HUES48 (cell line): ENCODE results near the gene PHETA1.

Experiments
- H3K27ac ChIP-seq: one replicate; pipeline ENCODE4 v1.7.0; 2013; ENCODE audit warnings: low read depth, low read length, inconsistent platforms
- H3K27me3 ChIP-seq: 2 replicates; pipeline ENCODE4 v1.6.1; 2013; ENCODE audit warnings: mild to moderate bottlenecking, low read length; ENCODE audit not compliant: control insufficient read depth, insufficient read depth
- H3K36me3 ChIP-seq: 2 replicates; pipeline ENCODE4 v1.6.1; 2013; ENCODE audit warnings: low read length; ENCODE audit not compliant: control insufficient read depth, insufficient read depth
- H3K4me1 ChIP-seq: 2 replicates; pipeline ENCODE4 v1.6.1; 2013; ENCODE audit warnings: mild to moderate bottlenecking, low read length; ENCODE audit not compliant: control insufficient read depth, insufficient read depth
- H3K4me3 ChIP-seq: 2 replicates; pipeline ENCODE4 v1.5.1; 2013; ENCODE audit warnings: mild to moderate bottlenecking, low read depth, low read length
- H3K9ac ChIP-seq: 2 replicates; pipeline ENCODE4 v1.6.1; 2013; ENCODE audit warnings: mild to moderate bottlenecking, low read depth, low read length, moderate library complexity
- H3K9me3 ChIP-seq: 2 replicates; pipeline ENCODE4 v1.6.1; 2013; ENCODE audit warnings: low read length; ENCODE audit not compliant: control insufficient read depth, insufficient read depth

PHETA1 gene

DNA sequence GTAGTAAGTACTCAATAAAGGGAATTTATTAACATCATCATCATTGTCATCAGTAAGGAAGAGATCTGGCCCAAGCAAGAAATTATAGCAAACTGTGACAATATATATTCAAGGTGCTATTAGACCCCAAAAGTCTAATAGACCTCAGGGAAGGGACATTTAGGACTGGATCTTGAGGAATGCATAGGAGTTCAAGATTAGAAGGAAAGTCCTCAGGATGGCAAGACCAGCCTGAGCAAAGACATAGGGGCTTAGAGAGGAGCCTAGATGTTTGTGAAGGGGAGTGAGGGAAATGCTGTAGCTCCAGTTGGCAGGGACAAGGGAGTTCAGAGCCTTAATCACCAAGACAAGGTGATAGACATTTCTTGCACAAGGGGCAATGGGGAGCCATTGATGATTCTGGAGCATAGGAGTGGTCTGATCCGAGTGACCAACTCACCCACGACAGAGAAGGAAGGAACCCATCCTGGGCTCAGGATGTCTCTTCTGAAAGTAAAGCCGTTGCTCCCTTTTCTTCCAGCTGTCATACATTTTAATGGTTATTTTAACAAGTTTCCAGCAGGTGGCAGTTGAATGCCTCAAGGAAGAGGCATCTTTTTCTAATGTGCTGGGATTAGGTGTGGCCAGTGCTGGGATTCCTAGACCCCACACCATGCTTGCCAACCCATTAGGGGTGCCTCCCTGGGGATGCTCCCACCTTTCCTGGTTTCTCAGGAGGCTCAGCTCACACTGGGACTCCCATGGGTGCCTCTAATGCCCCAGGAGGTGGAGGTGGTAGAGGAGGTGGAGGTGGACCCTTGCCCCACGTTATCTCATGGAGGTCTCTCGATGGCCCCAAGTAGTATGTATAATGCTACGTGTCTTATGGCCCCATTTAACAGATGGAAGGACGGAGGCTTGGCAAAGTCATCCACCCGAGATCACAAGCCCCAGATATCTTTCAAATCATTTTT lies 37.8 kb downstream of the PHETA1 start:
- Histone ChIP-seq H3K27me3 (no peaks in the 10 kb centered on the region), H3K4me1 (no peaks in the 10 kb centered on the region), H3K36me3 (no peaks in the 10 kb centered on the region), H3K4me3 (no peak overlapping the region), H3K9me3 (no peaks in the 10 kb centered on the region), H3K27ac (no peak overlapping the region), H3K9ac (no peak overlapping the region)

DNA sequence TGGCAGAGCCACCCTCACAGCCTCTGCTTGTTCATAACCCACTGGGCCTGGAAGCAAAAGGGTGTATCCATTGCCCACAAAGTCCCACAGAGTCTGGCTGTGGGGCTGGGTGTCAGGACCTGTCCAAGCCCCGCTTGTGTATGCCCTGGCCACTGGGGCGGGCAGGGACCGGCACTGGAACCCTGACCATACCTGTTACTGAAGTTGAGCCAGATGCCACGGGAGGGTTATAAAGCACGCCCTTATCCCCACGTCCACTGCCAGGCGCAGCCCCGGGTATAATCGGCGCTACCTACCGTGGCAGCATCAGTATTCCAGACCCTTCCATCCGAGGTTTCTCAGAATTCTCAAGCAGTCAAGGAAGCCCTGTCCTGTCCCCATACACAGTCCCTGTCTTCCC lies 40.8 kb downstream of the PHETA1 start:
- no peaks in the 10 kb centered on the region for H3K9me3 ChIP-seq
- H3K36me3 ChIP-seq = no peaks in the 10 kb centered on the region
- no peaks in the 10 kb centered on the region for H3K27me3 ChIP-seq
- H3K4me3 ChIP-seq = no peak overlapping the region
- no peak overlapping the region for H3K9ac ChIP-seq
- H3K4me1 ChIP-seq = no peaks in the 10 kb centered on the region
- no peak overlapping the region for H3K27ac ChIP-seq

DNA sequence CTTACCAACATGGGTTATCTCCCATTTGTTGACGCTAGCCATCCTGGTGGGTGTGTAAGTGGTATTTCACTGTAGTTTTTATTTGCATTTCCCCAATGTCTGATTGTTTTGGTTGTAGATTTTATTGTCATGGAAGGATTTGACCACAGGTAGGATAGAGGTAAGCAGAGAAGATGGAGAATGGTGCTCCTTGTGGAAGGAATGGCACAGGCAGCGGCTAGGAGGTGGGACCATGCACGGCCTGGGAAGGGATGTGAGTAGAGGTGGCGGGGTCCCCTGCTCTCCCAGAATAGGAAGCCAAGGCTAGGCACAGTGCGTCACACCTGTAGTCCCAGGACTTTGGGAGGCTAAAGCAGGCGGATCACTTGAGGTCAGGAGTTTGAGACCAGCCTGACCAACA lies 41.4 kb downstream of the PHETA1 start:
- no peaks in the 10 kb centered on the region for H3K9me3 ChIP-seq
- no peak overlapping the region for H3K4me3 ChIP-seq
- no peak overlapping the region for H3K9ac ChIP-seq
- no peaks in the 10 kb centered on the region for H3K4me1 ChIP-seq
- no peaks in the 10 kb centered on the region for H3K36me3 ChIP-seq
- H3K27ac ChIP-seq = no peak overlapping the region
- H3K27me3 ChIP-seq = no peaks in the 10 kb centered on the region

DNA sequence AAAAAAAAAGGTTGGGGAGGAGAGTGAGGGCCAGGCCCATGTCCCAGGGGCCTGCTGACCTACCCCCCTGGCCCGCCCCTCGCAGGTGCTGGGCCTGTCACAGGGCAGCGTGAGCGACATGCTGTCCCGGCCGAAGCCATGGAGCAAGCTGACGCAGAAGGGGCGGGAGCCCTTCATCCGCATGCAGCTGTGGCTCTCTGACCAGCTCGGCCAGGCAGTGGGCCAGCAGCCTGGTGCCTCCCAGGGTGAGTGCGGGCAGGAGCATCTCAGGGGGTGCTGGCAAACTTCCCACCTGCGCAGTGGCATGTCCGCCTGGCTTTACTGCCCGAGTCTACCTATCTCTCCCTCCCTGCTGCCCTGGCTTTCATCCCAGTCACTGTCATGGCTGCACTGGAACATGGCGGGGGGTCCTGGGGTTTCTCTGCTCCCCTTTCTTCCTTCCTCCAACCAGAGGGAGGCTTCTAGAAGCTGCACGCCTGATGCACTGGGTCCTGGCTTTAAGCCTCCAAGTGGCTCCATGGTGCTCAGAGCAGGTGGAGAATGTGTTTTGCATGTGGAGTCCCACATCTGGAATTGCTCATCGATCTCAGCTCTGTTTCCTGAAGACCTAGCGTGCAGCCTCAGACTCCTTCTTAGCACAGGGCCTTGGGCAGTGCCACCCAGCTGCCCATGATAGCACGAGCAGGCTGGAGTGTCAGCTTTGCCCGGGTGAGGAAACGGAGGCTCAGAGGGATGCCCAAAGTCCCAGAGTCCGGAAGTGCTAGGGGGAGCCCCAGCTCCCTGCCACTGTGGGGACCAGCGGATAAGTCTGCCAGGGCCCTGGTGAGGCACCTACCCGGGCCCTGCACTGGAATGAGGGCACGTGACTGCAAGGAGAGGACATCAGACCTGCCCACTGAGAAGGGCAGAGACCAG lies 46.3 kb downstream of the PHETA1 start:
- H3K4me1 ChIP-seq = no peaks in the 10 kb centered on the region
- H3K27me3 ChIP-seq = no peaks in the 10 kb centered on the region
- H3K4me3 ChIP-seq = no peak overlapping the region
- H3K36me3 ChIP-seq = no peaks in the 10 kb centered on the region
- H3K9ac ChIP-seq = no peak overlapping the region
- no peak overlapping the region for H3K27ac ChIP-seq
- H3K9me3 ChIP-seq = no peaks in the 10 kb centered on the region

DNA sequence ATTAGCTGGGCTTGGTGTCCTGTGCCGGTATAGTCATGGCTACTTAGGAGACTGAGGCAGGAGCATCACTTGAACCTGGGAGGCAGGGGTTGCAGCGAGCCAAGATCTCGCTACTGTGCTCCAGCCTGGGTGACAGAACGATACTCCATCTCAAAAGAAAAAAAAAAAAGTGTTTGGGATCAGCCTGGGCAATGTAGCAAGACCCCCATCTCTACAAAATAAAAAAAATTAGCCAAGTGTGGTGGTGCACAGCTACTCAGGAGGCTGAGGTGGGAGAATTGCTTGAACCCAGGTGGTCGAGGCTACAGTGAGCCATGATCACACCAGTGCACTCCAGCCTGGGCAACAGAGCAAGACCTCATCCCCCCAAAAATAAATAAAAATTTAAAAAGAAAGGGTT lies 47.6 kb downstream of the PHETA1 start:
- H3K9ac ChIP-seq = no peak overlapping the region
- no peaks in the 10 kb centered on the region for H3K4me1 ChIP-seq
- no peak overlapping the region for H3K4me3 ChIP-seq
- no peak overlapping the region for H3K27ac ChIP-seq
- no peaks in the 10 kb centered on the region for H3K9me3 ChIP-seq
- H3K36me3 ChIP-seq = no peaks in the 10 kb centered on the region
- H3K27me3 ChIP-seq = no peaks in the 10 kb centered on the region

DNA sequence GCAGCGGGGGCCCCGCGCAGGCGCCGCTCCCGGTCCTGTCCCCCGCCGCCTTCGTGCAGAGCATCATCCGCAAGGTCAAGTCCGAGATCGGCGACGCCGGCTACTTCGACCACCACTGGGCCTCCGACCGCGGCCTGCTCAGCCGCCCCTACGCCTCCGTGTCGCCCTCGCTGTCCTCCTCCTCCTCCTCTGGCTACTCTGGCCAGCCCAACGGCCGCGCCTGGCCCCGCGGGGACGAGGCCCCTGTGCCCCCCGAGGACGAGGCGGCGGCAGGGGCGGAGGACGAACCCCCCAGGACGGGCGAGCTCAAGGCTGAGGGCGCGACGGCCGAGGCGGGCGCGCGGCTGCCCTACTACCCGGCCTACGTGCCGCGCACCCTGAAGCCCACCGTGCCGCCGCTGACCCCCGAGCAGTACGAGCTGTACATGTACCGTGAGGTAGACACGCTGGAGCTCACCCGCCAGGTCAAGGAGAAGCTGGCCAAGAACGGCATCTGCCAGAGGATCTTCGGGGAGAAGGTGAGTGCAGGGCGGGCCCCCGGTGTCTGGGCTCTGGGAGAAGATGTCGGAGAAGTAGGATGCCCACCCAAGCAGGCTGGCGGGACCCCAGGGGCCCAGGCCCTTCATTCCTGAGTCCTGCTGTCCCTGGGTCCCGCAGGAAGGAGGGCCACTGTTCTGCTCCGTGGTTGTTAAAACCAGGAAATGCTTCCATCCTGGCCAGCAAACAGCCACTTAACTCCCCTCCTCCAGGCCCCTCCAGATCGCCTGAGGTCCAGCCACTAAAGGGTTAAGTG lies 48.4 kb downstream of the PHETA1 start:
- Histone ChIP-seq H3K9me3 (no peaks in the 10 kb centered on the region), H3K4me3 (no peak overlapping the region), H3K36me3 (no peaks in the 10 kb centered on the region), H3K4me1 (no peaks in the 10 kb centered on the region), H3K9ac (no peak overlapping the region), H3K27ac (no peak overlapping the region), H3K27me3 (no peaks in the 10 kb centered on the region)

DNA sequence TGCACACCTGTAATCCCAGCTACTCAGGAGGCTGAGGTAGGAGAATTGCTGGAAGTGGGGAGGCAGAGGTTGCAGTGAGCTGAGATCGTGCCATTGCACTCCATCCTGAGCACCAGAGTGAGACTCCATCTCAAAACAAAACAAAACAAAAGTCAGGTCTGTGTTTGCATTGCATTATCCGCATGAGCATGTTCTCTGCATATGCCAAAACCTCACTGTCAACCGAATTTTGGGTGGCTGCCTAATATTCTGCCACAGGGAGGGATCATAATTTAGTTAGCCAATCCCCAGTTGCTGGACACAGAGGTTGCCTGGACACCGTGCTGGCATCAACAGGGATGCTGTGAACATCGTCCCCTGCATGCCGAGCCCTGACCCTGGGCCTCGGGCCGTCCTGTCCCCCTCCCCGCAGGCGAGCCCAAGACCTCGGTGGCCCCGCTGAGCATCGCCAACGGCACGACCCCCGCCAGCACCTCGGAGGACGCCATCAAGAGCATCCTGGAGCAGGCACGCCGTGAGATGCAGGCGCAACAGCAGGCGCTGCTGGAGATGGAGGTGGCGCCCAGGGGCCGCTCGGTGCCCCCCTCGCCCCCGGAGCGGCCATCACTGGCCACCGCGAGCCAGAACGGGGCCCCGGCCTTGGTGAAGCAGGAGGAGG lies 49.2 kb downstream of the PHETA1 start:
- Histone ChIP-seq H3K36me3 (no peaks in the 10 kb centered on the region), H3K27me3 (no peaks in the 10 kb centered on the region), H3K4me3 (no peak overlapping the region), H3K9me3 (no peaks in the 10 kb centered on the region), H3K4me1 (no peaks in the 10 kb centered on the region), H3K9ac (no peak overlapping the region), H3K27ac (no peak overlapping the region)

DNA sequence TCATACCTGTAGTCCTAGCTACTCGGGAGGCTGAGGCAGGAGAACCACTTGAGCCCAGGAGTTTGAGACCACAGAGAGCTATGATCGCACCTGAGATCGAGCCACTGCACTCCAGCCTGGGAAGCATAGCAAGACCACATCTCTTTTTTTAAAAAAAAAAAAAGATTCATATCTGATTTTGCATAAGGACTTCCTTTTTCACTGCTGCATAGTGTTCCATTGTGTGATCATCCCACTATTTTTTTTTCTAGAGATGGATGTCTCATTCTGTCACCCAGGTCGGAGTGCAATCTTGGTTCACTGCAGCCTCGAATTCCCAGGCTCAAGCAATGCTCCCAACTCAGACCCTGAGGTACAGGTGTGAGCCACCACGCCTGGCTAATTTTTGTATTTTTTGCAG lies 50.4 kb downstream of the PHETA1 start:
- Histone ChIP-seq H3K4me3 (no peak overlapping the region), H3K27ac (no peak overlapping the region), H3K9ac (no peak overlapping the region), H3K9me3 (no peaks in the 10 kb centered on the region), H3K36me3 (no peaks in the 10 kb centered on the region), H3K27me3 (no peaks in the 10 kb centered on the region), H3K4me1 (no peaks in the 10 kb centered on the region)

DNA sequence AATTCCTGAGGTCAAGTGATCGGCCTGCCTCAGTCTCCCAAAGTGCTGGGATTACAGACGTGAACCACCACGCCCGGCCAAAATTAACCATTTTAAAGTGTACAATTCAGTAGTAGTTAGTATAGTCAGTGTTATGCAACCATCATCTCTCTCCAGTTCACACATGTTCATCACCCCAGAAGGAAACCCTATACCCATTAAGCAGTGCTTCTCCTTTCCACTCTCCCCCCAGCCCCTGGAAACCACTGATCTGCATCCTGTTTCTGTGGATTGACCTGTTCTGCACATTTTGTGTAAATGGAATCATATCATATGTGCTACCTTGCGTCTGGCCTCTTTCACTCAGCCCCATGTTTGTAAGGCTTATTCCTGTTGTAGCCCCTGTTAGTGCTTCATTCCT lies 52.2 kb downstream of the PHETA1 start:
- Histone ChIP-seq H3K9me3 (no peaks in the 10 kb centered on the region), H3K36me3 (no peaks in the 10 kb centered on the region), H3K4me3 (no peak overlapping the region), H3K27me3 (no peaks in the 10 kb centered on the region), H3K4me1 (no peaks in the 10 kb centered on the region), H3K9ac (no peak overlapping the region), H3K27ac (no peak overlapping the region)

DNA sequence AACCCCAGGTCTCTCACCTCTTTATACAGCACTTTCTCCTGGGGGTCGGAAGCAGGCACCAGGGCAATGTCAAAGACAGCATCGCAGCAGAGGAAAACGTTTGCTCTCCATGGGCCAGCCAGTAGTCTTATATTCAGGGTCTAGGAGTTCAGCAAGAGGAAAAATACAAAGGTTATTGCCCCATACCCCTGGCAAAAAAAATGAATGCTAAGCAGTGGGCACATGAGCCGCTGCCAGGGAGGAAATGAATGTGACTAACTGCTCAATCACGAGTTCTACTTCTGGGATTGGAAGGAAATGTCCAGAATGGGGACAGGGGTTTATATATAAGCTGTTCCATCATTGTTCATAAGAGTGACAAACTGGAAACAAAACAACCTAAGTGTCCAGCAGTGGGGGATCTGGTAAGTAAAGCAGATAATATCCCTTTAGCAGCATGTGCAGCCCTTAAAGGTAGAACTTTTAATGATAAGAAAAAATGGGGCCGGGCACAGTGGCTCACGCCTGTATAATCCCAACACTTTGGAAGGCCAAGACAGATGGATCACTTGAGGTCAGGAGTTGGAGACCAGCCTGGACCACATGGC lies 53.8 kb downstream of the PHETA1 start:
- Histone ChIP-seq H3K36me3 (no peaks in the 10 kb centered on the region), H3K9ac (no peak overlapping the region), H3K4me3 (no peak overlapping the region), H3K4me1 (no peaks in the 10 kb centered on the region), H3K9me3 (no peaks in the 10 kb centered on the region), H3K27me3 (no peaks in the 10 kb centered on the region), H3K27ac (no peak overlapping the region)
